Stimulated activated naive CD4-positive, alpha-beta T cell (primary cell): ENCODE results near the gene DAD1.
"Not testable (repeated sequence)": the region's sequence is repeated elsewhere in the genome, so short reads cannot be mapped to it uniquely, and the experiment has no call there.

Experiments used
- DNase-seq, 6 experiments: peaks; one replicate each; lab custom pipeline; 2025; lab: John Stamatoyannopoulos, UW

DAD1 gene

DNA sequence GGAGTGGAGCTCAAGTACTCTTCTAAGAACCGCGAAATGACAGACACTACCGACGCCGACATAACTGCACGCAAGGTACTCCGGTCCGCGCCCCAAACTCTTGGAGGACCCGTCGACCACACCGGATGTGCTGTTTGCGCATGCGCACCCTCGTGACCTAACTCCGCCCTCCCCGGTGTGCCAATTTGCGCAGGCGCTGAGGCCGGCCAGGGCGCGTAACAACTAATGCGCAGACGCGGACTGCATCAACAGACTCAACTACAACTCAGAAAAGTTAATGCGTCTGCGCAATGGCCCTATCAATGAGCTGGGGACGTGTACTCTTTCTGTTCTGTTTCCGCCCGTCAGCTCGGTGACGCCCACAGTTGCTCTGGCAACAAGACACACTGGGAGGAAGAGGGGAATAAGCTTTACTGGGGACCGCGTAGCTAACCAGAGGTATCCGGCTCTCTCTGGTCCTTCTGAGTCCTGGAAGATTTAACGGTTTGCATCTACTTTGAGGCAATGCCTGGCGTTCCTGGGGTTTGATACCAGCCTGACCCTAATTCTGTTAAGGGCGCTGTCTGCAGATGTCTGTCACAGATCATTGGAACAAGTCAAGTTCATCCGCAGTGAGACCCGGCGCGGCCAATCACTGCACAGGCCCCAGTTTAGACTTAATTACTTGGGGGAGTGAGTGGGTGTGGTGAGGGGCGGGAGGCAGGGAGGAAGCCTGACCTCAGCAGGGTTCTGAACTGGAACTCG lies at the start of gene DAD1:
DAD1 (minus strand) TSS at position 129 of the 744 bp plus-strand sequence; CDS start at position 62, 67 bp downstream.
- peak; percentile 98 to 100 (median 100) for DNase-seq

DNA sequence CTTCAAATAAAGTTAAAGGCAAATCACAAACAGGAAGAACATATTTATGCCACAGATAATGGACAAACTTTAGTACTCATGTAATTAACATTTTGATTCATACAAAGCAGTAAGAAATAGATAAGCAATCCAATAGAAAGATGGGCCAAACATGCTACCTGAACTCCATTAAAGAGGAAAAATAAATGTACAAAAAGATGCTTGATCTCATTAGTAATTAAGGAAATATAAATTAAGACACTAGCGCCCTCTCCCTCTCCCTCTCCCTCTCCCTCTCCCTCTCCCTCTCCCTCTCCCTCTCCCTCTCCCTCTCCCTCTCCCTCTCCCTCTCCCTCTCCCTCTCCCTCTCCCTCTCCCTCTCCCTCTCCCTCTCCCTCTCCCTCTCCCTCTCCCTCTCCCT lies 47.0 kb upstream of the DAD1 start:
- DNase-seq = not testable (repeated sequence)

DNA sequence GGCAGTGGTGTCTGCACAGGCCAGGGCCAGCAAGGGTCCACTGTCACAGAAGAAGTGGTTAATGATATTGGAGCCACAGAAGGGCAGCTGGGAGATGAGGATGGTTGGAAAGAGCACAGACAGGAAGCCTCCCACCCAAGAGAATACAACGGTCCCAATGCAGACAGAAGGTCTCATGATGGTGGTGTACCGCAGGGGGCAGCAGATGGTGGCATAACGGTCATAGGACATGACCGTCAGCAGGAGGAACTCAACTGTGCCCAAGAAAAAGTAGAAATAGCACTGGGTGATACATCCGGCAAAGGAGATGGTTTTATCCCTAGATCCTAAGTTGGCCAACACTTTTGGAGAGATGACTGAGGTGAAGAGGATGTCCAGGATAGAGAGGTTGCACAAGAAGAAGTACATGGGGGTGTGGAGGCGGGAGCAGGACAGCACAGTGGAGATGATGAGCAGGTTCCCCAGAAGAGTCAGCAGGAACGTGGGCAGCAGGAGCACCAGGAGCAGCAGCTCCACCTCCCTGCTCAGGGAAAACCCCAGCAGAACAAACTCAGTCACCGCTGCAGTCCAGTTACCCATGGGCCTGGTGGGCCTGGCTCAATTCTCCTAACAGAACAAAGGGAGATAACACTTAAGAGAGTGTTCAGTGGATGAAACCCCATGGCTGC lies 45.3 kb upstream of the DAD1 start:
- no peak for DNase-seq

DNA sequence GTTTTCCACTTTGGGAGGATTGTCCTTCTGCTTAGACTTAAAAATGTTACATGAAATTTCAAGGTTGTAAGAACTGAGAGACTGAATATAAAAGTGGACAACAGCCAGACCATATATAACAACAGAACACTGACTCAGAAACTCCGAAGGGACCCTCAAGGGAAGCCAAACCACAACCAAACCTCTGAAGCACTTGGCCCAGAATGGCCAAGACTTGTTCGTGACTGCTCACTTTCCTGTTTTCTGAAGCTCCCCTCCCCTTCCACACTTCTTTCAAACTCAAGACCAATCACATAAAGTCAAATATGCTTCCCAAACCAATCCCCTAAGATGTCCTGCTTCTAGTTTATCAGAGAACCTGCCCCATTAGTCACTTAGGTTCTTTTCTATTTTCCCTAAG lies 41.5 kb upstream of the DAD1 start:
- DNase-seq = no peak

DNA sequence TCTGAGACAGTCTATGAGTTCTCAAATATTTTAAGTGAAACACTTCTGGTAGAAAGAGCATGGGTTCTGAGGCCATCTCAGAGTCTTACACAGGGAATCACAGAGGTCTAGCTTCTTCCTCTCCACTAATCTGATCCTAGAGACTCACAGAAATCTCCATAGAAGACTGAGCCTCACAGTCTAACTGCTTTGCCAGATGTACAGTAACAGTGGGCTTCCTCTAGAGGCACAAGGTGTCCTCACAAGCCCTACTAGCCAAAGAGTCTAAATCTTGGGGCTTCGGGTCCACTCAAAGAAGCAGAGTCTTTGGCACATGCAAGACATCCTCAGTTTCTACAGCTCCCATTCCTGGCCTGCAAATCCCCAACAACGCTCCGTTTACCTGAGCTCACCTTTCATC lies 41.0 kb upstream of the DAD1 start:
- no peak for DNase-seq

DNA sequence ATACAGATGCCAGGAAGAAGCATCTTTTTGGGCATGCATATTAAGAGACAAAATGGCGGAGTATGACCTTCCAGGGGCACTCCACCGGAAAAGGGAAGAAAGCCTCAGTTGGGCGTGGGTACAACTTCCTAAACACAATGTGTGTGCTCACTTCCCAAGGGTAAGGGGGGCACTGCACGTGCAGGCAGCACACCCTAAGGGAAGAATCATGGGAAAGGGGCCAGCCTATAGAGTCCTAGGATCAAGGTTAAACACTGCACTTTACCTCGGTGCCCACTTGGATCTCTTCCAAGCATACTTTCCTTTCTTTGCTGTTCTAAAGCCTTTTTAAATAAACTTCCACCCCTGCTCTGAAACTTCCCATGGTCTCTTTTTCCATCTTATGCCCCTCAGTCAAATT lies 40.3 kb upstream of the DAD1 start:
- DNase-seq = no peak

DNA sequence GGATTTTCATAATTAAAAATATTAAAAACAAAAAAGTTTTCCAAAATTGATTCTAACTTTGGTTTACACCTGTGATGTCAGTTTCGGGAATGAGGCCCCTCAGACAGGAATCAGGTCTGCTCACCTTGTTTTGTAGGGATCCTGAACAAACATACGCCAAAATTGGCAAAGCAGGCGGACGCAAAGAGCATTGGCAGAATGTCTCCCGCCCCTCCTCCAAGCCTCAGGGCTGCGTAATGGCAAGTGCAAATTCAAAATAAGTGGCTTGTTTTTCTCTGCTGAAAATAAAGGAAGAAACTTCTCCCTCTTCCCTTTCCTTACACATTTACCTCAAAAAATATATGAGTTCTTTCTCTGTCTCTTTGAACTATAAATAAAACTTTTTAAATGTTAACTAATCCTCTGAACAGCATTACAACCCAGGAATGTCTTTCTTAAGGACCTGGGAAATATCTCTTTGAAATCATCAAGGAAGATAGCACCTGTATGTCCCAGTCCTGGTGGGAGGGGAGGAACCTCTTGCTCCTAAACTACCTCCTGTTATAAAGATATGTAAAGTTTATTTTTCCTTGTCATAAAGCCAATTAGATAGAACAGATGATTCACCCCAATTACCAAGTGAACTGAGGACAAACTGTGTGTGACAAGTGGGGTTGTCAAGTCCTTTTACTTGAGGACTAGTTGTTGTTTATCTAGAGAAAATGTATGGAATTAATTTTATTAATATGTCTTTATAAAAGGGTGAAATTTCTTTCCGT lies 38.7 kb upstream of the DAD1 start:
- no peak for DNase-seq

DNA sequence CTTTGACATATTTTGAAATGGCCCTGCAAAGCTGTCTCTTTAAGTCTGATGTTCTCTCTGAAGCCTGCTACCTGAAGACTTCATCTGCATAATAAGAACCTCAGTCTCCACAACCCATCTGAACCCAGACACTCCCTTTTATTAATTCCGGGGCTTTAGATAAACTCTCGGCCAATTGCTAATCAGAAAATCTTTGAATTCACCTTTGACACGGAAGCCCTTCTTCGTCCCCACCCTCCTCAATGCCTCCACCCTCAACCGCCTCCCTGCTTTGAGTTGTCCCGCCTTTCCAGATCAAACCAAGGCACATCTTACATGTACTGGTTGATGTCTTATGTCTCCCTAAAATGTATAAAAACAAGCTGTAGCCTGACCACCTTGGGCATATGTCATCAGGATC lies 37.6 kb upstream of the DAD1 start:
- DNase-seq = no peak

DNA sequence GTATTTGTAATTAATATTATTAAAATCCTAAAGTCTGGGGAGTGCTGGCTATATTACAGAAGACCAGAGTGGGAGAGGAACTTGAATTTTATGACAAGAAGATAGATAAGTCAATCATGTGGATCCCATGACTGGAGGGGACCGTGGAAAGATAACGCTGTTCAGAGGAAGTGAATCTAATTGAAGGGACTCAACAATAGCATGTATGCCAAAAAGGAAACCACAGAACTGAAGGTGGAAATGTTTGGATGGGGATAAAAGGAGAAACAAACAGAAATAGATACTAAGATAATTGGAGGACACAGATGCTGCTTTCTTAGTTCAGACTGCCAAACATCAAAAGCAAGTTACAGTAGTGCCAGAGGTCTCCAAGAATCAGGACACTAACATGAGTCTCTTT lies 34.0 kb upstream of the DAD1 start:
- DNase-seq = no peak

DNA sequence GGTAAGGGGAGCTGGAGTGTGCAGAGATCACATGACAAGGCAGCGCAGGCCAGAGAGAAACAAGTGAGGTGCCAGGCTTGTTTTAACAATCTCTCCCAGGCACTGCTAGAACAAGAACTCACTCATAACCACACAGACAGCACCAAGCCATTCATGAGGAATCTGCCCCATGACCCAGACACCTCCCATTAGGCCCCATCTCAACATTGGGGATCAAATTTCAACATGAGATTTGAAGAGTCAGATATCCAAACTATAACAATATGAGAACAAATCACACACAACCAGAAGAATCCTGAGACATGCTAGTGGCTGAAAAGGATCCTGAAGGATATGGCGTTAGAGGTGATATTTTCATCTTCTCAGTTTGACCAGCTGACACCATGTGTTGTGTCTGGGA lies 33.2 kb upstream of the DAD1 start:
- no peak for DNase-seq

DNA sequence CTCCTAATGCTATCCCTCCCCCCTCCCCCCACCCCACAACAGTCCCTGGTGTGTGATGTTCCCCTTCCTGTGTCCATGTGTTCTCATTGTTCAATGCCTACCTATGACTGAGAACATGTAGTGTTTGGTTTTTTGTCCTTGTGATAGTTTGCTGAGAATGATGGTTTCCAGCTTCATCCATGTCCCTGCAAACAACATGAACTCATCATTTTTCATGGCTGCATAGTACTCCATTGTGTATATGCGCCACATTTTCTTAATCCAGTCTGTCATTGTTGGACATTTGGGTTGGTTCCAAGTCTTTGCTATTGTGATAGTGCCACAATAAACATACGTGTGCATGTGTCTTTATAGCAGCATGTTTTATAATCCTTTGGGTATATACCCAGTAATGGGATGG lies 26.7 kb upstream of the DAD1 start:
- DNase-seq = not testable (repeated sequence)

DNA sequence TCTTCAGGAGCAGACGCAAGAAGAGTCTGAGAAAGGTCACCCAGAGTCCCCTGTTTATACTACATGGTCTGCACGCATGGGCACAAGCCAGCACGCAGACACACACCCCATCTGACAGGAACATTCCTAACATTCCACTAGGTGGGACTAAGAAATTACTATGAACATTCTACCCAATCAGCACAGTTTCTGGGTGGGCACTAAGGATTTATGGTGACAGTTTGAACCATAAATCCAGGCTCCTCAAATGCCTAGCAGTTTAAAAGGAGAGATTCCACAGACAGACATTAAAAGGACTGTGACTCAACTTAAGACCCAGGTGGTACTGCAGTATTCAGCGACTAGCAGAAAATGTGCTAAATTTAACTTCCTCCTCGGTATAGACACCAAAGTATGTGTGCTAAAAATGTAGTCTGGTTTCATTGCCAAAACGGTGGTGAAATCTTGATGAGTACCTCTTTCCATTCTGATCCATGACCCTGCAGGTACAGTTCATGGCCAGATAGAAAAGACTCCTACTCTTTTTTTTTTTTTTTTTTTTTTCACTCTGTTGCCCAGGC lies 25.3 kb upstream of the DAD1 start:
- DNase-seq = no peak

DNA sequence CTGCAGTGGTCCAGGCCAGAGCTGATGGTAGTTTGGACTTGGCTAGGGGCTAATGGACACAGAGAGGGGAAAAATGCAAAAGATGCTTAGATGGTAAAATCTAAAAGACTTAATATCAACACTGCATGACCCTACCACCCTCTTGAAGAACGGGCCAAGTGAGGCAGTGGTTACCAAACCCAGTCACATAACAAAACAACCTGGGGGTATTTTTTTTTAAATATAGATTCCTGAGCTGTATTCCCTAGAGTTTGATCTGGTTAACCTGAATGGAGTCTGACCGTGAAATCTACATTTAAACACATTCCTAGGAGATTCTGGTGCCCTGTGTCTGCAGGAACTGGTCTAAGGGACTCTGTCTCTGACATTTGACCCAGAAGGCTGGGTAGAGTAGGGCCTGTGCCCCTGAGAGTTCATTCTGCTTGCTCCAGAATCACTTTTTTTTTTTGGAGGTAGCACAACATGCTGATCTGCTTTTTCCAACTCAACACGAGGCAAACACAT lies 24.8 kb upstream of the DAD1 start:
- DNase-seq = no peak

DNA sequence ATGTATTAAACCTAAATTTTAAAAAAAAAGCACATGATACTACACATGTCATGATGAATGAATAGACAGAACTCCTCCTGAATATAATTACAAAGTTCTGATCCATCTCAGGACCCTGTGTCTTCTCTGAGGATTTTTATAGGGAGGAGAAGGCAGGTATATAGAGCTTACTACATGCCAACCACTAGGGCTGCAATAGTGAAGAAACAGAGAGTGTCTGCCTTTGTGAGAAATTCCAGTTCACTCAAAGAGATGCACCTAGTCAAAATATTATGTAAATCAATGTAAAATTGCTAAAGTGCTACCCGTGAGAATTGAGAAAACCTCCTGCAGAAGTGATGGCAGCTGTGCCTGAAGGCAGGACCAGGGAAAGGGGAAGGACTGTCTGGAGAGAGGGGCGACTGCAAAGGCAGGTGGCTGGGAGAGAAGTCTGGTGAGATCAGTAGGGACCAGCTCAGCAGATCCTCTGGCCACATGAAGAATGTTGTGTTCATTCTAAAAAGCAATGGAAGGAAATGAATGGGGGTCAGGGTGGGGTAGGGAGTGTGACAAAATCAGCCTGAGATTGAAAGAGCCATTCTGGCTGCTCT lies 24.2 kb upstream of the DAD1 start:
- no peak for DNase-seq

DNA sequence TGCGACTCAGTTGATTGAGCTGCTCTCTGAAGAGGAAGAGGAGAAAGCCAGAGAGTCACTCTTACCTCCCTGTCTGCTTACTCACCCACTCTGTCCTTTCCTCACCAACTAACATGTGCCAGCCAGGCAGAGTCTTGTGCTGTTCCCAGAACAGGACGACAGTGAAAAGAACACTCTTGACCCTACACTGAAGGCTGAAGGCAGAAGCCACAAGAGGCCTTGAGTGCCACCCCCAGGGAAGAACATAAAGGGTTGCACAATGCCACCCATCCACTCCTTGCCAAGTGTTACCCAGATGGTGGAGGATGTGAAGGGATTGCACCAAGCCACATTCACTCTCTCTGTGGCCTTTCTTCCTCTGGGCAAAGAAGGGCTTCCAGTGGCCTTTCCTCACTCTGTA lies 21.9 kb upstream of the DAD1 start:
- no peak for DNase-seq

DNA sequence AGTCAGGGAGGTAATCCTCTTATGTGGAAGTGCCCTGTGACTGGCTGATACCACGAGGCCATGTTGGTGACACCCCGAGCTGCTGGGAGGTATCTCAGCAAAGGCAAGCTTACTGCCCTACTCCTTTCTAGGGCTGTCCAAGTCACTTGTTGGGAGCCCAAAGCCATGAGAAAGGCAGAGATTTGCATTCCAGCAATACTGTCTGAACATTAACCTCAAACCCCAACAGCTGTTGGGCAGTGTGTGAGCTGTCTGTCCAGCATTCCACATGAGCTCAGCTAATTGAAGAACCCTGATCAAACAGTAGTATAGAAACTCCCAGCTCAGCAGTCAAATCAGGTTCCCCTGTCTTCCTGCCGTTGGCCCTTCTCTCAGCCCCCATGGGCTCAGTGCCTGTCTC lies 18.3 kb upstream of the DAD1 start:
- DNase-seq = no peak

DNA sequence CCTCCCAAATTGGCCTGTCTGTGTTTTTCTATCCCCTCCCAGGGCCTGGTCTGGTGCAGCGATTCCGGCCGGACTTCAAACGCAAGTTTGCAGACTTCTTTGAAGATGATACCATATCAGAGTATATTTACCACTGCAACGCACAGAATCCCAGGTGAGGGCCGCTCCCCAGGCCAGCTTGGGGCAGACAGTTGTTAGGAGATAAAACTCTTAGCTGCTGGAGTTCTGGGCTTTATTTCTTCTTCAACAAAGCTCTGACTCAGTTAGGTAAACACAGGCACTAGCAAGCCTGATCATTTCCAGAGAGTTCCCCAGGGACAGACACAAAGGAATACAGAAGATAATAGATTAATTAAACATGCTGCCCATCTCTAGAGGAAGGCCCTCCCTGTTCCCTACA lies 17.4 kb upstream of the DAD1 start:
- no peak for DNase-seq

DNA sequence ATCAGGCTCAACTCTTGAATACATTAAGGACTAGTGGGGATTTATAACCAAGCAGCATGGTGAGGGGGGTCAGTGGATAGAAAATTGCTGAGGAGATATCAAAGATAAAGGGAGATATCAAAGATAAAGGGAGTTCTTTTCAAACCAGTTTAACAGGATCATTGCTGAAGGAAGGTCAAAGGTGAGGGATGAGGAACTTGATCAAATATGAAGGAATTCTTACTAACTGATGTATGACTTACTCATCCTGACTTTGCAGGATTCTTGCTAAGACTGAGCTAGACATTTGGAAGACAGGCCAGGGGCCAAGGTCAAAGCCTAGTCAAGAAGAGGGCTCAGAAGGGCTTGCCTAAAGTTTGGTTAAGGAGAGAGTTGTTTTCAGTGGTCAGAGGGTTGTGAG lies 13.8 kb upstream of the DAD1 start:
- no peak for DNase-seq

DNA sequence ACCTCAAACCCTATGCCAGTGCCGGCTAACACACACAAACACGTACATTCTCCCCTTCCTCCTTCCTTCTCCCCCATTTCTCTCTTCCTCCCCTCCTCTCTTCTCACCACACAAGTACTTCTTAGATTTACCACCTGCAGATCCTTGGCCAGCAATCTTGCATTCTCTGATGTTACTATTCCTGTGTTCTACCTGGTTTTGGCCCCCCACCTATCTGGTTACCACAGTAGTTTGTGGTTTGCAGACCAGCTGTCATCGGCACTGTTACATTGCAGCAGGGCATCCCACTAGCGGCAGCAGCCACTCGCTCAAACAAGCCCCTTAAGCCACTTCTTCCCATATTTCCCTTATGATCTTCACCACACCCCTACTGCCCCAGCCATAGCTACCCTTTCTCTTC lies 13.0 kb upstream of the DAD1 start:
- no peak for DNase-seq

DNA sequence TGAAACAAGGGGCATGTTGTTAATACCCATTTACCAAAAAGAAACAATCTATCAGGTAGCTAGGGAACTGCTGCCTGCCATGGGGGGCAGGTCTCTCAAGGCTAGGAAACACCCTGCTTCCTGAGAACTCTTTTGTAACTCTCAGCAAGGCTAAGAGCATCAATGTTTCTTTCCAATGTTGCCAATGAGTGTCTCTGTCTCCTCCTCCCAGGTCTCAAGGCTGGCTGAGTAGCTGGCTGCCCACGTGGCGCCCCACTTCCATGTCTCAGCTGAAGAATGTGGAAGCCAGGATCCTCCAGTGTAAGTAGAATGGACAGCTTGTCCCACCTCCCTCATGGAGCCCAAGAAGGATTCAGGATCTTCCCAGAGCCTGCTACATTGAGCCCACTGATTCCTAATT lies 12.4 kb upstream of the DAD1 start:
- no peak for DNase-seq

DNA sequence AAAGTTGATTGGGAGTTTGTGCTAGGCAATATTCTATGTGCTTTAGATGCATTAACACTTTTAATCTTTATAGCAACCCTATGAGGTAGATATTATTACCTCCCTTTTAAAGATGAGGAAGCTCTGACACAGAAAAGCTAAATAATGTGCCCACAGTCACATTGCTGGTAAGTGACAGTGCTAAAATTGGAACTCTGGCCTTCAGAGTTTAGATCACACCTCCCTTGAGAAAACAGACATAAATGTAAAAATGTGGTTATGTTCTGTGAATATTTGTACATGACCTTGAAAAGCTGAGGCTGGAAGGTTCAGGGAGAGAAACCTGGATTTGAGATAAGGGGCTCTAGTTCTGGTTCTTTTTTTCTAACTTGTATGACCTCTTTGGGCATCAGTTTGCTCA lies 11.0 kb upstream of the DAD1 start:
- no peak for DNase-seq

DNA sequence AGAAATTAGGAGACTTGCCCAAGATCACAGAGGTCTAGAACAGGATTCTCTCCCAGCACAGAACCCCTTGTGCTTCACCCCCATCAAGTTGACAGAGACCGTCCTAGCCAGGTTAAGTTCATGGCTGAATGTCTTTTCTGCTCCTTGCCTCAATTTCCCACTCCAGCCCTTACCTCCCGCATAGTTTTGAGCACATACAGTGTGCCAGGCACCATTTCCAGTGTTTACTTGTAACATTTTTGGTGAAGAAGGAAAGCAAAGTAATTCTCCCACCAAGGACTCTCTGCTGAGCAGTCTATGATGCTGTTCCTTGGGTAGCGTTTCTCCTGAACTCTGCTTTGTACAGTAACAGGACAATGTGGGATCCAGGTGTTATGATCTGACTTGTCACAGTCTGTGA lies 10.3 kb upstream of the DAD1 start:
- DNase-seq = no peak
